ENCODE data around the gene PPP2R2D.

The PPP2R2D gene

DNA sequence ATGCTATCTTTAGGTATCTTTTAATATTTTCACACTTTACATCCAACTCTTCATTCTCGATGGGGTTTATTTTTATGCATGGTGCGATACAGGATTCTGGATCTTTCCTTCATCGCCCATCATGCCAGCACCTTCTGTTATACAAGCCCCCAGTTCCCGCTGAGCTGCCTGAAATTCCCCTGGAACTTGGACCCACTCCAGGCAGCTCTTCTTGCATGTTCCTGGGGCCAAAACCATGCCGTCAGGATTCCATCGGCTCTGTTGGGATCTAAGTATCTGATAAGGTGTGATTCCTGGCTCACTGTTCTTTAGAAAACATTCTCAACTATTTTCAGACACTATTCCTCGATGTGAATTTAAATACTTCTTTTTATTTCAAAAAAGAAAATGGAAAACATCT, 40.5 kb upstream of the PPP2R2D start:
- TF ChIP-seq, protein P1, sequence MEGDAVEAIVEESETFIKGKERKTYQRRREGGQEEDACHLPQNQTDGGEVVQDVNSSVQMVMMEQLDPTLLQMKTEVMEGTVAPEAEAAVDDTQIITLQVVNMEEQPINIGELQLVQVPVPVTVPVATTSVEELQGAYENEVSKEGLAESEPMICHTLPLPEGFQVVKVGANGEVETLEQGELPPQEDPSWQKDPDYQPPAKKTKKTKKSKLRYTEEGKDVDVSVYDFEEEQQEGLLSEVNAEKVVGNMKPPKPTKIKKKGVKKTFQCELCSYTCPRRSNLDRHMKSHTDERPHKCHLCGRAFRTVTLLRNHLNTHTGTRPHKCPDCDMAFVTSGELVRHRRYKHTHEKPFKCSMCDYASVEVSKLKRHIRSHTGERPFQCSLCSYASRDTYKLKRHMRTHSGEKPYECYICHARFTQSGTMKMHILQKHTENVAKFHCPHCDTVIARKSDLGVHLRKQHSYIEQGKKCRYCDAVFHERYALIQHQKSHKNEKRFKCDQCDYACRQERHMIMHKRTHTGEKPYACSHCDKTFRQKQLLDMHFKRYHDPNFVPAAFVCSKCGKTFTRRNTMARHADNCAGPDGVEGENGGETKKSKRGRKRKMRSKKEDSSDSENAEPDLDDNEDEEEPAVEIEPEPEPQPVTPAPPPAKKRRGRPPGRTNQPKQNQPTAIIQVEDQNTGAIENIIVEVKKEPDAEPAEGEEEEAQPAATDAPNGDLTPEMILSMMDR (conservative IDR thresholded peaks at IDR 0.05), result no peak
- no peak for TF ChIP-seq ZFX (IDR thresholded peaks at IDR 0.05)
- no peak overlapping the region for H3K27ac ChIP-seq

DNA sequence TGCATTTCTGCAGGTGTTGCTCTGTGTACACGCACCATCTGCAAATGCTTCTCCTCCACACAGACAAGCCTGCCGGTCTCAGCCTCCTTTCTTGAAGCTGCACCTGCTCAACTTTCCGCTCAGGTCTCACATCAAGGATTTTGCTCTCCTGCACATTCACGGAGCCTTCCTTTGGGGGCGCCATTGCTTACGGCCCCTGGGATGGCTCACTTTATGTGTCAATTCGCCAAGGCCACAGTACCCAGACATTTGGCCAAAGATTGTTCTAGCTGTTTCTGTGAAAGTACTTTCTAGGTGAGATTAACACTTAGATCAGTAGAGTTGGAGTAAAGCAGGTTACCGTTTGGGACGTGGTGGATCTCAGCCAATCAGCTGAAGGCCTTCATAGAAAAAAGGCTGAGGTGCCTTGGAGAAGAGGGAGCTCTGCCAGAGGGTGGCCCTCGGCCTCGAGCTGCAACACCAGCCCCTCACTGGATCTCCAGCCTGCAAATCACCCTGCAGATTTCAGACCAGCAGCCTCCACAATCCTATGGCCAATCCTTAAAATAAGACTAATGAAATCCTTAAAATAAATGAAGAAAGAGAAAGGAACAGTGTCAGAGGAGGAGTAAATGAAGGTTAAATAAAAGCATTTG, 39.9 kb upstream of the PPP2R2D start:
- no peak for TF ChIP-seq ZFX (IDR thresholded peaks at IDR 0.05)

DNA sequence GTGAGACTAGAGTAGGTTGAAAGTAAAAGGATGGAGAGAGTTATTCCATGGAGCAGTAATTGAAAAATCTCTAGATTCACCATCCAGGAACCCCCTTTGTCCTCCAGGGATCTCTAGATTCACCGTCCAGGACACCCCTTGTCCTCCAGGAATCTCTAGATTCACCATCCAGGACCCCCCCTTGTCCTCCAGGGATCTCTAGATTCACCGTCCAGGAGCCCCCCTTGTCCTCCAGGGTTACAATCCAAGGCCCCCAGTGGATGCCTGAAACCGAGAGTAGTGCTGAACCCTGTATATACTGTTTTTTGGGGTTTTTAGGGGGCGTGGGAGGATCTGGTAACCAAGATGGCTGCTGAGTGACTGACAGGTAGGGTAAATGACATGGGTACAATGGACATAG, 38.3 kb upstream of the PPP2R2D start:
- TF ChIP-seq, protein P1 (conservative IDR thresholded peaks at IDR 0.05), result no peak
- no peak for TF ChIP-seq ZFX (IDR thresholded peaks at IDR 0.05)
- H3K27ac ChIP-seq, result no peak overlapping the region

More for the DNA sequence above, 39.9 kb upstream of the PPP2R2D start:
- no peak overlapping the region for H3K27ac ChIP-seq

DNA sequence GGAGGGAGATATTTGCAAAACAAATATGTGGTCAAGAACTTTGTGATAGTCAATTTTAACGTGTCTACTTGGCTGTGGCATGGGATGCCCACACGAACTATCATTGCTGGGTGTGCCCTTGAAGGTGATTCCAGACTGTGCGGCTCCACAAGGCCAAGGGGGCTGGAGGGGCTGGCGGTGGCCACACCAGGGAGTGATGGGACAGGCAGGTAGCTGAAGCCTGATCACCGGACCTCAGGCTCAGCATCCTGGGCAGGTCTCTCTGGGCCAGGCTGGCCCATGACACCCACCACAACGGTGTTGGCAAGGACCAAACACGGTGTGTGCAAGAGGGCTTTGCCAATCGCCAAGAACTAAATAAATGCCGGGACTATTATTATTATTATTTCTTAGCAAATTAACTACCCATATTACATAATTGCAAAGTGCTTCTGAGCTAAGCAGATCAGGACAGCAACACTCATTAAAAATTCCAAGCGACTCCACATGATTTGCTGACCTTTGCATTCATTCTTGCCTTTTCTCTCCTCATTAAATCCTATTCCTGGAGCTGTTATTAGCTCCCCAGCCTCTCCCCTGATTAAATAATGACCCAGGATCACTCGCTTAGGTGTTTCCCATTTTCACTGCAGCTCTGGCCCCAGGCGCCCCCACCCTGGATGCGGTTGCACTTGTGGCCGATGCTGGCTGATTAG, 35.4 kb upstream of the PPP2R2D start:
- no peak overlapping the region for H3K27ac ChIP-seq
- TF ChIP-seq, protein P1 (conservative IDR thresholded peaks at IDR 0.05), result no peak

DNA sequence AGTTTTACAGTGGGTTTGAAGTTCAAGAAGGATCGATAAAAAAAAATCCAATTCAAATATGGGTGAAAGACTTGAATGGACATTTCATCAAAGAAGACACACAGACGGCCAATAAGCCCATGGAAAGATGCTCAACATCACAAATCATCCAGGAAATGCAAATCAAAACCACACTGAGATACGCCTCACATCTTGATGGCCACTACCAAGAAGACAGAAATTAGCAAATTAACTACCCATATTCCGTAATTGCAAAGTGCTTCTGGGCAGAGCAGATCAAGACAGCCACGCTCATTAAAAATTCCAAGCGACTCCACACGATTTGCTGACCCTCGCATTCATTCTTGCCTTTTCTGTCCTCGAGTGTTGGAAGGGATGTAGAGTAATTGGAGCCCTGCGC, 34.1 kb upstream of the PPP2R2D start:
- no peak overlapping the region for H3K27ac ChIP-seq
- TF ChIP-seq, protein P1 (conservative IDR thresholded peaks at IDR 0.05), result no peak
- TF ChIP-seq ZFX (IDR thresholded peaks at IDR 0.05), result no peak

DNA sequence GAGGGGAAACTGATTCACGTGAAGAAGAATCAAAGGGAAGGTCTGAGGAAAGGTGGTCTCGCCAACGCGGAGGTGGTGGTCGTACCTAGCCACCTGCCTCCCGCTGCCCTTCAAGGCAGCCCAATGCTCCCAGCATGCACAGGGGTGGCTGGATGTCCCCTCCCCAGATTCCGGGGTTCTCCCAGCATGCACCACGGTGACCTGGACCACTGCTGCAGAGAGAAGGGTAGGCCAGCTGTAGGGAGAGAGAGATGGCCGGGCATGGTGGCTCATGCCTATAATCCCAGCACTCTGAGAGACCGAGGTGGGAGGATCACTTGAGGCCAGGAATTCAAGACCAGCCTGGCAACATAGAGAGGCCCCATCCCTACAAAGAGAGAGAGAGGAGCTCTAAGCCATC, 32.4 kb upstream of the PPP2R2D start:
- no peak overlapping the region for H3K27ac ChIP-seq
- TF ChIP-seq ZFX (IDR thresholded peaks at IDR 0.05), result no peak
- TF ChIP-seq, protein P1 (conservative IDR thresholded peaks at IDR 0.05), result no peak

DNA sequence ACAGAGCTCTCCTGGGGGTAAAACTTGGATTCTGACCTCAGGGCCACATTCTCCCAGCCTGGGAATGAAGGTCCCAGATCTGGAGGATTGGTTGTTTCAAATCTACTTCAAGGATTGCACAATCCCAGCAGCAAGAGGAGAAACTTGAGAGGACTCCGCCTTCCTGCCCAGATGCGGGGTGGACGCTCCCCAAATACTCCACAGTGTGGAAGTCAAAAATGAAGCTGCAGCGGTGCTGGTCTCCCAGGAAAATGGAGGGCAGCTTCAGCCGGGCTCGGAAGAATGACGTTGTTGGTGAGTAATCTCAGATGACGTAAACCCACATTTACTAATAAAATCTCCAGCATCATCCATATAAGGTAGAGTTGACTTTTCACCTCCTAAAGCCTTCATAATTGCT, 31.5 kb upstream of the PPP2R2D start:
- H3K27ac ChIP-seq, result no peak overlapping the region
- TF ChIP-seq ZFX (IDR thresholded peaks at IDR 0.05), result no peak
- TF ChIP-seq, protein P1 (conservative IDR thresholded peaks at IDR 0.05), result no peak

DNA sequence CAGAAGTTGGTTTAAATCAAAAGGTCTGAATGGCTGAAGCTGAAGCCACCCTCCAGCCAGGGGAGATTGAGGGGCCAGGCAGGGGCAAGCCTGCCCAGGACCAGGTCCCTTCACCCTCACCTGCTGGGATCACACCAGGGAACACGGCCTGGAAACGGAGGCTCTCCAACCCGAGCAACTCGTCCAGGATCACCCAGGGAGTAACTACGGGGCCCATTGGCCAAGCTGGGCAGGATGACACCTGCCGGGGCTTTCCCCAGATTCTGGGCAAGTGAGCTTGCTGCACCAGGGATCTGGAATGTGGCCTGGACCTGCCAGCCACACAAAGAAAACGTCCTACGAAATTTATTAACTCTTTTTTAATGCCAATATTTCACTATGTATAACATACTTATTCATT, 30.4 kb upstream of the PPP2R2D start:
- H3K27ac ChIP-seq, result no peak overlapping the region
- no peak for TF ChIP-seq ZFX (IDR thresholded peaks at IDR 0.05)
- TF ChIP-seq, protein P1 (conservative IDR thresholded peaks at IDR 0.05), result no peak

All from C4-2B (cell line).